ENCODE results near the gene EML4. TPM values are rescaled to one million over a fixed set of nuclear protein-coding genes. Genes with fewer than 3 reads are reported as not detected.
A peak's percentile ranks its signal among the peaks of the same experiment; 100 is the strongest.

EML4 gene
- total and polyA plus RNA-seq, 2 donors from 2014 or later, result 13.0 to 53.6 TPM

DNA sequence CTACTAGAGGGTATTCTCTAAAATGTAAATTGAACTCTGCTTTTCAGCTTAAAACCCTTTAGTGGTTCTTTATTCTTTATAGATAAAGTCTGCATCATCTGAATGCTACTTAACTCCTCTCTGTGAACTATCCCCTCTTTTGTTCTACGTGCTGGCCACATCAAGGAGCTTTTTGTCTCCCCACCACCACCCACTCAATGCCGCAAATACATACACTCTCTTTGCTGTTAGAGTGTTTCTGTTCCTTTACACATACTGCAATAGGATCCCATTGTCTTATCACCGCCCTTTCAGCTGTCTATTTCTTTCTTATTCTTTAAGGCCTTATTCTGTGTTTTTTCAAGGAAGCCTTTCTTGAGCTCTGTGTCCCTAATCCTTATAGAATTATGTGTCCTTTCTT is 83.3 kb downstream of the EML4 start:
- FAIRE-seq (no peak), DNase-seq (no peak)
- intact Hi-C loops (cut with DNase I), result no loop called here
- Histone ChIP-seq H3K4me3 (ENCODE audit: low read length in 3 of 3) (no peak overlapping the region), H3K9ac (ENCODE audit: low read length in 3 of 3) (no peak overlapping the region), H3K27ac (ENCODE audit: low read depth in 2 of 2, low read length in 2 of 2) (no peak overlapping the region), H3K9me3 (ENCODE audit: control insufficient read depth in 2 of 3, insufficient read depth in 1 of 3, low read length in 3 of 3) (no peaks in the 10 kb centered on the region), H3K27me3 (ENCODE audit: control insufficient read depth, insufficient read depth, low read length) (no peaks in the 10 kb centered on the region), H3K4me1 (ENCODE audit: control insufficient read depth in 2 of 3, insufficient read depth in 2 of 3, low read depth in 1 of 3, low read length in 3 of 3) (peaks cover 4 to 8% (median 4%) of the 10 kb centered on the region in 3 donors), H3K36me3 (ENCODE audit: control insufficient read depth in 2 of 3, insufficient read depth in 3 of 3, low read length in 3 of 3) (no peaks in the 10 kb centered on the region)
- TF ChIP-seq CTCF (IDR thresholded peaks at IDR 0.05; ENCODE audit: borderline replicate concordance, extremely low read depth, insufficient read depth), result no peak

- H3K9me3 ChIP-seq (ENCODE audit: control insufficient read depth in 2 of 3, insufficient read depth in 1 of 3, low read length in 3 of 3), result no peaks in the 10 kb centered on the region
- H3K36me3 ChIP-seq (ENCODE audit: control insufficient read depth in 2 of 3, insufficient read depth in 3 of 3, low read length in 3 of 3), result no peaks in the 10 kb centered on the region
- H3K4me1 ChIP-seq (ENCODE audit: control insufficient read depth in 2 of 3, insufficient read depth in 2 of 3, low read depth in 1 of 3, low read length in 3 of 3), result peaks cover 4 to 7% (median 4%) of the 10 kb centered on the region in 3 donors
- intact Hi-C loops (cut with DNase I), result no loop called here
- DNase-seq (no peak), FAIRE-seq (no peak)
- no peak overlapping the region for H3K27ac ChIP-seq (ENCODE audit: low read depth in 2 of 2, low read length in 2 of 2)
- no peaks in the 10 kb centered on the region for H3K27me3 ChIP-seq (ENCODE audit: control insufficient read depth, insufficient read depth, low read length)
- no peak overlapping the region for H3K4me3 ChIP-seq (ENCODE audit: low read length in 3 of 3)
- TF ChIP-seq CTCF (IDR thresholded peaks at IDR 0.05; ENCODE audit: borderline replicate concordance, extremely low read depth, insufficient read depth), result no peak
- H3K9ac ChIP-seq (ENCODE audit: low read length in 3 of 3), result no peak overlapping the region
Measured at GRCh38 chr2:42254186-42254895, 85.2 kb downstream of the EML4 start.

DNA sequence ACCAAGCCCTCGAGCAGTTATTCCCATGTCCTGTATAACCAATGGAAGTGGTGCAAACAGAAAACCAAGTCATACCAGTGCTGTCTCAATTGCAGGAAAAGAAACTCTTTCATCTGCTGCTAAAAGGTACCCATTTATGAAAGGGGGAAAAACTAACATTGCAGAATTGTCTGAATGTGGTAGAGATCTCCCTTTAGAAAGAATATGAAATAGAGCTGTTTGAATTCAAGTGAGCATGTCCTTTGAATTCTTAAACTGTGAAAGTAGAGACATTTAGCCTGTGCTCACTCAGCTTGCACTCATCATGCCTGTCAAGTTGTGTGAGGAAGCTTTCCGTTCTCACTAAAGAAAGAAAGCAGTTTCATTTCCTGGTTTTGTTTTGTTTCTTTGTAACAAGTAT is 87.4 kb downstream of the EML4 start:
- no peaks in the 10 kb centered on the region for H3K9me3 ChIP-seq (ENCODE audit: control insufficient read depth in 2 of 3, insufficient read depth in 1 of 3, low read length in 3 of 3)
- H3K27me3 ChIP-seq (ENCODE audit: control insufficient read depth, insufficient read depth, low read length), result no peaks in the 10 kb centered on the region
- no peak for TF ChIP-seq CTCF (IDR thresholded peaks at IDR 0.05; ENCODE audit: borderline replicate concordance, extremely low read depth, insufficient read depth)
- H3K27ac ChIP-seq (ENCODE audit: low read depth in 2 of 2, low read length in 2 of 2), result no peak overlapping the region
- H3K4me1 ChIP-seq (ENCODE audit: control insufficient read depth in 2 of 3, insufficient read depth in 2 of 3, low read depth in 1 of 3, low read length in 3 of 3), result no peaks in the 10 kb centered on the region
- no peak overlapping the region for H3K9ac ChIP-seq (ENCODE audit: low read length in 3 of 3)
- intact Hi-C loops (cut with DNase I), result no loop called here
- H3K36me3 ChIP-seq (ENCODE audit: control insufficient read depth in 2 of 3, insufficient read depth in 3 of 3, low read length in 3 of 3), result no peaks in the 10 kb centered on the region
- no peak for FAIRE-seq
- no peak overlapping the region for H3K4me3 ChIP-seq (ENCODE audit: low read length in 3 of 3)
- DNase-seq, result peak in 1 of 5 donors; percentile 80
